Brain microvascular endothelial cell (primary cell): ENCODE data around the gene IPPK.
A peak's percentile ranks its signal among the peaks of the same experiment; 100 is the strongest.
"Not testable (repeated sequence)": the region's sequence is repeated elsewhere in the genome, so short reads cannot be mapped to it uniquely, and the experiment has no call there.

Experiments used
- DNase-seq: peaks from one replicate; pipeline ENCODE4 v3.0.0-alpha.2; 2020
- H3K27ac ChIP-seq: fragments of 250-450 bp; sonication (Bioruptor Pico); 2 replicates; pipeline ENCODE4 v1.5.1; 2020; ENCODE audit warnings: mild to moderate bottlenecking, moderate library complexity
- H3K27me3 ChIP-seq: fragments of 250-450 bp; sonication (Bioruptor Pico); replicated peaks from 2 replicates; pipeline ENCODE4 v1.5.1; 2020; ENCODE audit warnings: mild to moderate bottlenecking
- H3K36me3 ChIP-seq: fragments of 250-450 bp; sonication (Bioruptor Pico); replicated peaks from 2 replicates; pipeline ENCODE4 v1.5.1; 2020; ENCODE audit warnings: mild to moderate bottlenecking
- H3K4me3 ChIP-seq: 2 replicates; pipeline ENCODE4 v1.5.1; 2011; ENCODE audit warnings: low read depth, mild to moderate bottlenecking, control low read depth, low read length, moderate library complexity
- in situ Hi-C: cut with HindIII; loops from 2 replicates; pipeline ENCODE4 v1.10.0; 2017; ENCODE audit warnings: low sequenced_read_pairs, low pct_ligation_motif_present
- TF ChIP-seq, protein P1 (sequence below): IDR thresholded peaks from 2 replicates; pipeline ENCODE4 v1.5.1; 2011; ENCODE audit warnings: low read depth, mild to moderate bottlenecking, moderate library complexity, low read length, control low read depth, inconsistent platforms; ENCODE audit errors: missing control alignments

IPPK gene

DNA sequence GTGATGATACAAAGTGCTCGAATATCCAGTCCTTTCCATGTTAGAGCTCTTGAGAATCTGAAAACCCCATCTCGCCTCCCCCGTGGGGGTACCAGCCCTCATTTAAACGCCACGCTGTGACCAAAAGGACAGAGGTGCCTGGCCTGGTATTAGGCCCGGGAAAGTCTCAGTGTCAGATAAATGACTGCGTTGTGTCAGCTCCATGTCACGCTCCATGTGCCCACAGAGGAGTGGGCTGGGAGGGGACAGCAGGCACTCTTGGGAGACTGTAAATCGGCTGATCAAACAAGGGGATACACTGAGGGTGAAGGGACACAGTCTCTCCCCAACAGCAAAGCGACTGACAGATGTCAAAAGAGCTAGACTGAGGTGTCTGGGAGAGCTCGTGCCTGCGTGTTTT lies 68.5 kb downstream of the IPPK start:
- TF ChIP-seq, protein P1, sequence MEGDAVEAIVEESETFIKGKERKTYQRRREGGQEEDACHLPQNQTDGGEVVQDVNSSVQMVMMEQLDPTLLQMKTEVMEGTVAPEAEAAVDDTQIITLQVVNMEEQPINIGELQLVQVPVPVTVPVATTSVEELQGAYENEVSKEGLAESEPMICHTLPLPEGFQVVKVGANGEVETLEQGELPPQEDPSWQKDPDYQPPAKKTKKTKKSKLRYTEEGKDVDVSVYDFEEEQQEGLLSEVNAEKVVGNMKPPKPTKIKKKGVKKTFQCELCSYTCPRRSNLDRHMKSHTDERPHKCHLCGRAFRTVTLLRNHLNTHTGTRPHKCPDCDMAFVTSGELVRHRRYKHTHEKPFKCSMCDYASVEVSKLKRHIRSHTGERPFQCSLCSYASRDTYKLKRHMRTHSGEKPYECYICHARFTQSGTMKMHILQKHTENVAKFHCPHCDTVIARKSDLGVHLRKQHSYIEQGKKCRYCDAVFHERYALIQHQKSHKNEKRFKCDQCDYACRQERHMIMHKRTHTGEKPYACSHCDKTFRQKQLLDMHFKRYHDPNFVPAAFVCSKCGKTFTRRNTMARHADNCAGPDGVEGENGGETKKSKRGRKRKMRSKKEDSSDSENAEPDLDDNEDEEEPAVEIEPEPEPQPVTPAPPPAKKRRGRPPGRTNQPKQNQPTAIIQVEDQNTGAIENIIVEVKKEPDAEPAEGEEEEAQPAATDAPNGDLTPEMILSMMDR: no peak
- no peak overlapping the region for H3K4me3 ChIP-seq
- H3K27me3 ChIP-seq: no peaks in the 10 kb centered on the region
- no peak overlapping the region for H3K27ac ChIP-seq
- DNase-seq: no peak
- H3K36me3 ChIP-seq: no peaks in the 10 kb centered on the region
- in situ Hi-C loops: no loop called here

DNA sequence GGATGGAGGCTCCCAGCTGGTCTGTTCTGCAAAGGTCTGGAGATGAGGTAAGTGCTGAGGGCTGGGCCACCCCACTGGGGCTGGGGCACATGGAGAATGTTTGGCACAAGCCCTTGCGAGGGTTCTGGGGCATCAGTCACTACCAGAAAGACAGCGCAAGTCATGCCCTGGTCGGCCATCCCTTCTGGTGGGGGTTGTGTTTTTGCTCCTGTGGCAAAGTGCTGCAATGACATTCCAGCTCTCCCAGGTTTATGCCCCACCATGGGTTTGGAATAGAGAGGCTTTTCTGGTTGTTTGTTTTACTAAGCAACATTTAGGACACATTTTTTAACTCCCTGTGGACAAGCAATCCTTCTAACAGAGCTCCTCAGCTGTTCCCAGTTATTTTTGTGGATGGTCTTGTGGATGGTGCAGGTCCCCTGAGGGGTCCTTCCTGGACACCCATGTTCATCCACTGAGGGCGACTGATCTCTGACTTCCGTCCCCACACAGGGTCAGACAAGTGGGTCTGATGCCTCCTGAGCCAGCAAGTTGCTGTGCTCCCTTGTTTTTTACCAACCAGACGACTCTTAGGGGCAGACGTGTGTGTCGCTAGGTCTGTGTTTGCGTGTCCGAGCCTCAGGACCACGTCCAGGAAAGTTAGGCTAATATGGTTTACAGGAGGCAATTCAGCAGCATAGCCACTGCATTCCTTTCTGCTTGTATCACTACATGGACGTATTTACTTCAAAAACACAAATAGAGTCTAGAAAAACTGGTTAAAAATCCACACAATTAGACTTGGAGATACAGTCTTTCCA lies 69.3 kb downstream of the IPPK start:
- Histone ChIP-seq H3K4me3 (no peak overlapping the region), H3K27me3 (no peaks in the 10 kb centered on the region), H3K36me3 (no peaks in the 10 kb centered on the region), H3K27ac (no peak overlapping the region)
- in situ Hi-C loops: no loop called here
- peak; percentile 43 for DNase-seq
- TF ChIP-seq, protein P1: no peak

DNA sequence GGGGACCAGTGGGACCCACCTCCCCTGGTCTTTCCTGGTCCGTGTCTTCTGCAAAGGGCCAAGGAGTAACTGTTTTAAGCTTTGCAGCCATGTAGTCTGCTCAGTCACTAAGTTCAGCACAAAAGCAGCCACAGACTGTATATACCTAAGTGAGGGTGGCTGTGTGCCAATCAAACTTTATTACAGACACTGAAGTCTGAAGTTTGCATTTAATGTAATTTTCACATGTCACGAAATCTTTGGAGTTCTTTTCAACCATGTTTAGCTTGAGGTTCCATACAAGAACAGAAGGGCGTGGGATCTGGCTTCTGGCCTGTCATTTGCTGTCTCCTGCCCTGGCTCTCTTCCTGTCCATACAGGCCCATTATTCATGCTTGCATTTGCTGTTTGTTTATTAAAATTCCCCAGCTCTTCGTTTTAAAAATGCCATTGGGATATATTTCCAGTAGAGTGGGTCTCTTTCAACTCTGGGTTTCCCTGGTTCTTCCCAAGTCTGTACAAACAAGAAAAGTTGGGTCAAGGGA lies 69.9 kb downstream of the IPPK start:
- H3K27me3 ChIP-seq: no peaks in the 10 kb centered on the region
- H3K36me3 ChIP-seq: no peaks in the 10 kb centered on the region
- H3K4me3 ChIP-seq: no peak overlapping the region
- in situ Hi-C loops: no loop called here
- no peak overlapping the region for H3K27ac ChIP-seq
- TF ChIP-seq, protein P1: no peak
- no peak for DNase-seq

DNA sequence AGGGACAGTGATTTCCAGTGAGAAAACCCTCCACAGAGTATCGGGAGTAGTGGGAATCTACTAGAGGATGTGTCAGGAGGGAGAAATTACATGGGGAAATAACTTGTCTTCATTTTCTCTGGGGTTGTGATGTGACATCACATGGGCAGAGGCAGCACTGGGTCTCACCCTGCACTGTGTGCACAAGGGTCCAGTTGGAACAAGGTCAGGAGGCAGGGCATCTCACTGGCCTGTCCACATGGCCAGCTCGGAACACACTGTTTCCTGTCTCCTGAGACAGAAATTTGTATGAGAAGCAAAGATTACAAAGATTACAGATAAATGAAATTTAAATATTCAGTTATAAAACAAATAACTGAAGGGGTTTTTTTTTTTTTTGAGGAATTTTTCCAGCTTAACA lies 71.5 kb downstream of the IPPK start:
- TF ChIP-seq, protein P1: no peak
- H3K36me3 ChIP-seq: no peaks in the 10 kb centered on the region
- no peak overlapping the region for H3K27ac ChIP-seq
- DNase-seq: no peak
- no peaks in the 10 kb centered on the region for H3K27me3 ChIP-seq
- no peak overlapping the region for H3K4me3 ChIP-seq
- in situ Hi-C loops: no loop called here

DNA sequence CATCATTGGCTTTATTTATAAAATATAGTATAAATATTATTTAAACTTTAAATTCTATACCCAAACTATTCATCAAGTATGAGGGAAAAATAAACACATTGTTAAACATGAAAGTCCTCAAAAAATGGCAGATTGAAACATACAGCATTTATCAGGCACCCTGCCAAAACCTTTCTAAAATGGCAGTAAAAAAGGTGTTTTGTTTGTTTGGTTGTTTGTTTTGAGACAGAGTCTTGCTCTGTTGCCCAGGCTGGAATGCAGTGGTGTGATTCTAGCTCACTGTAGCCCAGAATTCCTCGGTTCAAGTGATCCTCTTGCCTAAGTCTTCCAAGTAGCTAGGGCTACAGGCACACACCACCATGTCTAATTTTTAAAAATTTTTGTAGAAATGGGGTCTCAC lies 74.0 kb downstream of the IPPK start:
- no peaks in the 10 kb centered on the region for H3K36me3 ChIP-seq
- in situ Hi-C loops: no loop called here
- H3K27ac ChIP-seq: no peak overlapping the region
- no peak for DNase-seq
- no peaks in the 10 kb centered on the region for H3K27me3 ChIP-seq
- TF ChIP-seq, protein P1: no peak
- no peak overlapping the region for H3K4me3 ChIP-seq

DNA sequence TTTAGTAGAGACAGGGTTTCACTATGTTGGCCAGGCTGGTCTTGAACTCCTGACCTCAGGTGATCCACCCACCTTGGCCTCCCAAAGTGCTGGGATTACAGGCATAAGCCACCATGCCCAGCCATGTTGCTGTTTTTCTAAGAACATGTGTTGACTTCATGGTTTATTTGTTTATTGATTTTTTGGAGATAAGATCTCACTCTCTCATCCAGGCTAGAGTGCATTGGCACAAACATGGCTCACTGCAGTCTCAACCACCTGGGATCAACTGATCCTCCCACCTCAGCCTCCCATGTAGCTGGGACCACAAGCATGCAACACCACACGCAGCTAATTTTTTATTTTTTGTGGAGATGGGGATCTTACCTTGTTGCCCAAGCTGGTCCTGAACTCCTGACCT lies 74.9 kb downstream of the IPPK start:
- in situ Hi-C loops, H3K27me3 ChIP-seq, H3K4me3 ChIP-seq, H3K36me3 ChIP-seq, DNase-seq, H3K27ac ChIP-seq: not testable (repeated sequence)
